Stimulated activated CD4-positive, alpha-beta T cell treated with anti-CD3 and anti-CD28 coated beads, Interleukin-12 subunit alpha, Interleukin-12 subunit beta, amount 100 ng/mL, for 24 hours (primary cell): ENCODE results near the gene FRMD4A.
"Not testable (repeated sequence)": the region's sequence is repeated elsewhere in the genome, so short reads cannot be mapped to it uniquely, and the experiment has no call there.

Experiments used
- DNase-seq, 2 experiments: peaks; one replicate each; pipeline ENCODE4 v3.0.0-alpha.2; 2020; ENCODE audit warnings: low read depth in 2 of 2

Gene FRMD4A

GRCh38 chr10:14150526-14150925, 180.2 kb downstream of the FRMD4A start:
- no peak for DNase-seq

- no peak for DNase-seq
Observed at GRCh38 chr10:14146501-14146900, 184.2 kb downstream of the FRMD4A start.

GRCh38 chr10:14146025-14146424, 184.7 kb downstream of the FRMD4A start:
- DNase-seq = no peak

- DNase-seq = no peak
Observed at GRCh38 chr10:14144451-14144850, 186.3 kb downstream of the FRMD4A start.

GRCh38 chr10:14142606-14143250, 188.0 kb downstream of the FRMD4A start:
- DNase-seq = no peak

- DNase-seq = no peak
Observed at GRCh38 chr10:14141283-14141682, 189.4 kb downstream of the FRMD4A start.

- DNase-seq = no peak
Observed at GRCh38 chr10:14137391-14137790, 193.3 kb downstream of the FRMD4A start.

- DNase-seq = not testable (repeated sequence)
Observed at GRCh38 chr10:14135196-14135595, 195.5 kb downstream of the FRMD4A start.

- DNase-seq = no peak
Observed at GRCh38 chr10:14134275-14134674, 196.4 kb downstream of the FRMD4A start.

- no peak for DNase-seq
Observed at GRCh38 chr10:14131261-14131960, 199.3 kb downstream of the FRMD4A start.

GRCh38 chr10:14129770-14130169, 201.0 kb downstream of the FRMD4A start:
- no peak for DNase-seq

GRCh38 chr10:14128519-14128918, 202.2 kb downstream of the FRMD4A start:
- DNase-seq = no peak

- no peak for DNase-seq
Observed at GRCh38 chr10:14126697-14127440, 203.9 kb downstream of the FRMD4A start.

GRCh38 chr10:14125564-14125963, 205.2 kb downstream of the FRMD4A start:
- DNase-seq = no peak

GRCh38 chr10:14124941-14125340, 205.8 kb downstream of the FRMD4A start:
- DNase-seq = no peak

- DNase-seq = no peak
Observed at GRCh38 chr10:14123139-14123538, 207.6 kb downstream of the FRMD4A start.

GRCh38 chr10:14120812-14121211, 209.9 kb downstream of the FRMD4A start:
- no peak for DNase-seq

- DNase-seq = no peak
Observed at GRCh38 chr10:14118953-14119352, 211.8 kb downstream of the FRMD4A start.

GRCh38 chr10:14116837-14117236, 213.9 kb downstream of the FRMD4A start:
- DNase-seq = no peak

- DNase-seq = no peak
Observed at GRCh38 chr10:14116021-14116420, 214.7 kb downstream of the FRMD4A start.

- DNase-seq = no peak
Observed at GRCh38 chr10:14114791-14115190, 215.9 kb downstream of the FRMD4A start.

GRCh38 chr10:14112056-14112455, 218.7 kb downstream of the FRMD4A start:
- no peak for DNase-seq

- DNase-seq = no peak
Observed at GRCh38 chr10:14111208-14111607, 219.5 kb downstream of the FRMD4A start.
